HG02623 (cell line): ENCODE data around the gene ZBED2.
A peak's percentile ranks its signal among the peaks of the same experiment; 100 is the strongest.
"Not testable (repeated sequence)": the region's sequence is repeated elsewhere in the genome, so short reads cannot be mapped to it uniquely, and the experiment has no call there.

ENCODE experiments used
- ATAC-seq: cut with Tn5 transposase; IDR thresholded peaks from one replicate; pipeline ENCODE4 v1.9.1; 2021; ENCODE audit warnings: moderate library complexity; ENCODE audit not compliant: unreplicated experiment

ZBED2 gene, protein sequence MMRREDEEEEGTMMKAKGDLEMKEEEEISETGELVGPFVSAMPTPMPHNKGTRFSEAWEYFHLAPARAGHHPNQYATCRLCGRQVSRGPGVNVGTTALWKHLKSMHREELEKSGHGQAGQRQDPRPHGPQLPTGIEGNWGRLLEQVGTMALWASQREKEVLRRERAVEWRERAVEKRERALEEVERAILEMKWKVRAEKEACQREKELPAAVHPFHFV

DNA sequence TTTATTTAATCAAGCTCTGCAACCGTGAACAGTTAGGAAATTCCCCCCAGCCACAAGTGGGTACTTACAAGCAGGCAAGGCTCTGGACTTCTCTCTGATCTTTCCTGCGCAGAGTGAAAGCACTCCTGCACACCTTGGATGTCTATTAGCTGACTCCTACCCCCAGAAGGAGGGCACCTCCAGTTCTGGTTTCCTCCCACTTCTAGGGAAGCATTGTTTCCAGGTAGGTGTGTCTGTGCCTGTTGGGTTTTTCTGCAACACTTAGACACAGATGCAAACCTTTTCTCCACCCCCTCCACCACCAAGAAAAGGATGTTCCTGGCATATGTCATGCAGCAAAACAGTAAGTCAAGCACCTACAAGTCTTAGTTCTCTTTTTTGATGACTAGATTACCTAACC lies at the start of gene ZBED2:
Gene ZBED2 (minus strand): TSS at position 115 of the 400 bp plus-strand sequence. CDS start 1,145 bp downstream, outside the sequence.
- ATAC-seq: peak; percentile 42

DNA sequence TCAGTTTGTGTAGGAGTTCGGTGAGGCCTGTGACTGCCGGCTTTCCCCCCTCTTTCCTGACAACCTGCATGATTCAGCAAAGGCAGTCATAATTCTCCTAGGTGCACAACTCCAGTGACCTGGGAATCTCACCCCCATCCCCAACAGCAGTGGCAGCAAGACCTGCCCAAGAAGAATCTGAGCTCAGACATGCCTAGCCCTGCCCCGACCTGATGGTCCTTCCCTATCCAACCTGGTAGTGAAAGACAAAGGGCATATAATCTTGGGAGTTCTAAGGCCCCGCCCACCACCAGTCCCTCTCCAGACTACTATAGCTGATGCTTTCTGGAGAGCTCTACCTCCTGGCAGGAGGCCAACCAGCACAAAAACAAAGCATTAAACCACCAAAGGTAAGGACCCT lies 44.2 kb upstream of the ZBED2 start:
- ATAC-seq: no peak

DNA sequence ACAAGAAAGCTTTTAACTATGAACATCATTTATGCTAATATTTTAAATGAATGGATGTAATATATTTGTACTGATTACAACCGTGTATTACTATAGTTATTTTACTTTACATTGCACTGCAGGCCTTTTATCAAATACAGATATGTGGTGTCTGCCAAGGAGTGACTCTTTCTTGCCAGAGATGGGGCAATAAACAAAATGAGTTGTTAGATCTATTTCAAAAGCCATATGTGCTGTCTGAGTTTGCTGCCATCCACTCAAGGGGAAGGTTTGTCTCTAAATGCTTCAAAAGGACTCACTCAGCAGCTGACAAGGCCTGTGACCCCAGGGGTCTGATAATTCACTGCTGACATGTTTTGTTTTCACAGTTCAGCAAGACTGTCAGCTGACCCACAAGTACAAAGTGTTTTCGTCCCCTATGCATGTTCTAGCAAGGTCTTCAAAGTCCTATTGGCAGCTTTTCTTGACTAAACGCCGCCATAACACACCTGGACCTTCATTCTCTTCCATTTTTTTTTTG lies 41.3 kb upstream of the ZBED2 start:
- no peak for ATAC-seq

DNA sequence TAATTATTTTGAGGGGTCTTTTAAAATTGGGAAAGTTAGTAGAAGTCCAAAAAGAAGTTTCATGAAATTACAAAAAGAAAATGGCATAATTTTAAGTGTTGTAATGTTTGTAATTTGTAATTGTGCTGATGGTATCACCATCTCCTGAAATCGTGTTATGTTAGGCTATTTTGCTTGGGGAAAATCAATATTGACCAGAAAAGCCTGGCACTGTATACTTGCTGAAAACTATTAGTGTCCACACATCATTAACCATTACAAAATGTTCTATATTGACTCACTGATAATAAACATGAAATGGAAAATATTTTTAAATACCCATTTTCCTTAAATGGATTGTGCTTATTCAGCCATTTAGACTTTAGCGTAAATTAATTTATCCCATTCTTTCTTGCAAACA lies 40.3 kb upstream of the ZBED2 start:
- no peak for ATAC-seq

DNA sequence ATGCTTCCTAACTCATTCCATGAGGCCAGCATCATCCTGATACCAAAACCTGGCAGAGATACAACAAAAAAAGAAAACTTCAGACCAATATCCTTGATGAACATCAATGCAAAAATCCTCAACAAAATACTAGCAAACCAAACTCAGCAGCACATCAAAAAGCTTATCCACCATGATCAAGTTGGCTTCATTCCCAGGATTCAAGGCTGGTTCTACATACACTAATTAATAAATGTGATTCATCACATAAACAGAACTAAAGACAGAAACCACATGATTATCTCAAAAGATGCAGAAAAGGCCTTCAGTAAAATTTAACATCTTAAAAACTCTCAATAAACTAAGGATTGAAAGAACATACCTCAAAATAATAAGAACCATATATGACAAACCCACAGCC lies 35.5 kb upstream of the ZBED2 start:
- ATAC-seq: not testable (repeated sequence)

DNA sequence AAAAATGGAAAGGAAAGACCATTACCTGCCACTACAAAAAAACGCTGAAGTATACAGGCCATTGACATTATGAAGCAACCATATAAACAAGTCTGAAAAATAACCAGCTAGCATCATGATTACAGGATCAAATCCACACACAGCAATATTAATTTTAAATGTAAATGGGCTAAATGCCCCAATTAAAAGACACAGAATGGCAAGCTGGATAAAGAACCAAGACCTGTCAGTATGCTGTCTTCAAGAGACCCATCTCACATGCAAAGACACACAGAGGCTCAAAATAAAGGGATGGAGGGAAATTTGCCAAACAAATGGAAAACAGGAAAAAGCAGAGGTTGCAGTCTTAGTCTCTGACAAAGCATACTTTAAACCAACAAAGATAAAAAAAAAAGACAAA lies 33.9 kb upstream of the ZBED2 start:
- ATAC-seq: not testable (repeated sequence)

DNA sequence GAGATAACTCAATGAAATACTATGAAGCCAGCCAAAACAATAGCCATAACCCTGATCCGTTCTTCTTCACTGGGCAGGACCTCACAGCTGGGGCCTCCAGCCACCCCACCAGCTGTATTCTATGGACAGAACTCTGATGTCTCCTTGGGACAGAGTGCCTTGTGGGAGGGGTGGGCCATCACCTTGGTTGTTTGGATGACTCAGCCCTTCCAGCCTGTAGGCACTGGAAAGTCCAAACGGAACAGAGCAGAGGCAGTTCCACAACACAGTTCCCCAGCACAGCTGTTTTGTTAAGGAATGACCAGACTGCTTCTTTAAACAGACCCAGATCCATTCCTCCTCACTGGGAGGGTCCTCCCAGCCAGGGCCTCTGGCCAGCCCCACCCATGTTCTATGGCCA lies 31.9 kb upstream of the ZBED2 start:
- no peak for ATAC-seq

DNA sequence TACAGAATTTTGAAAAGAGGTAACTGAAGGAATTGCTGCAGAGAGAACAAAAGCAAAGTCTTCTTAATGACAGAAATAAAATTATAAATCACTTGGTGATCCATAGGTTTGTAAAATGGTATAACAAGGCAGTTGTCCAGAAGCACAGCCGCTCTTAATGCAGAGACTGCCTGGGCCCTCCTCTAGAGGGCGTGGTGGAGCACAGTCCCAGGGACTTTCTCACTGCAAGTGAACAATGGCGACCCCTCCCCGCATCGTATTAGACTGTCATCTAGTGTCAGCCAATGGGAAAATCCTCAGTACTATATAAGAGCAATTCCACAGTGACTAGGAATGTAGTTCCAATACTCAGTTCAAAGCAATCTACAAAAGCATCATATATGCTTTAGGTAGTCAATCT lies 26.4 kb upstream of the ZBED2 start:
- no peak for ATAC-seq

DNA sequence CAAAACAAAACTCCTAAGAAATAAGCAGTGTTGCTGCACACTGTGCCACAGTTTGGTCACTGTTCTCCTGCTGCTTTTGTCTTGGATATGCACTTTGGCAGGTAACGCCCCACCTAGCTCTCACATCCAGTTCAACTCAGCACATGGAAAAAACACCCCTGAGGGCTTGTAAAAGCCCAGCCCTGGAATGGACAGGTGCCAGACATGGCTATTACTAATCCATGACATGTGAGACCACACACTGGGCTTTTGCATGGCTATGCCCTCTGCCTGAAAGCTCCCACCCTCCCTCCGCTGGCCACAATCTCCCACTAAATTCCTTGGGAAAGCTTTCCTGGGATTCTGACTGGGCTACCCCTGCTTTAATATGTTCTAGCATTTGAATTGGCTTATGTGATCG lies 24.7 kb upstream of the ZBED2 start:
- no peak for ATAC-seq

DNA sequence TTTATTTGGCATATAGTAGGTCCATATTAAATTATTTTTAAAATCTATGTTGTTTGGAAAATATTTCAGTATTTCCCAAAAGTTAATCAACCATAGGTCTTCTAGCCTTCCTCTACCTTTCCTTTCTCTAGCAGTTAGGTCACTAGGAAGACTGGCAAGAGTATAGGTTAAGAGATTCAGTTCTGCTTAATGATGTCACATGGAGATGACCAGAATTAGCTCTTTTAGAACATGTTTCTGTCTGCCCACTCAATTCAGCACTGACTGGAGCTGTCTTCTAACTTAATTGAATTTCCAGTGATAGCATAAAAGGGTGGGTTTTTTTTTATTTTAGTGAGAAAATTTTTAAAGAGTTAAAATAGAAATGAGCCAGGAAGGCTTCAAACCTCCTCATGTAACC lies 23.8 kb upstream of the ZBED2 start:
- ATAC-seq: no peak

DNA sequence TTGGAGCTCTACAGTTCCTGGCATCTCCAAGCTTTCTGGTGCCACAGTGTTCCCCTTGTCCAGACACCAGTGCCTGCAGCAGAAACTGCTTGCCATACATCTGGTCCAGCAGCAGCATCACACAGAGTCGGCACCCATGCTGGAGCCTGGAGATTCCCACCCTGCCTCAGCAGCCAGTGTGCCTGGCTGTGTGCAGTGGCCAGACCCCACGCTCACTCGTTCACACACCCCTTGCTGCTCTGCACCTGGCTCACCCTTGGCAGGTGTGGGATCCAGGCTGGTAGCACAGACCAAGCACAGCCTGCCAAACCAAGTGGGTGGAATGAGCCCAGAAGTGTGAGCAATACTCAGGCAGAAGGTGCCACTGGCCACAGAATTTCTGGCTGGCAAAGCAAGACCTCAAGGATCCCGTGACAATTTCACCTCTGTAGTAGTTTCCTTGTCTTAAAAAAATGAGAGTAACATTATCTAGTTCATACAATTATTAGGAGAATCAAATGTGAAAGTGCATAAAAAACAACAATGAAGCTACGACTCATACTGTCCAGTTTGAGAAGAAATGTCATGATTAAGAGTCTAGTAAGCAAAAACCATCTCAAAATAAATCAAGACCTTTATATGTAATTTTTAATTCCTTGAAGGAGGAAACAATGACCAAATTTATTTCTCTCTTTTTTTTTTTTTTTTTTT lies 22.9 kb upstream of the ZBED2 start:
- ATAC-seq: no peak

DNA sequence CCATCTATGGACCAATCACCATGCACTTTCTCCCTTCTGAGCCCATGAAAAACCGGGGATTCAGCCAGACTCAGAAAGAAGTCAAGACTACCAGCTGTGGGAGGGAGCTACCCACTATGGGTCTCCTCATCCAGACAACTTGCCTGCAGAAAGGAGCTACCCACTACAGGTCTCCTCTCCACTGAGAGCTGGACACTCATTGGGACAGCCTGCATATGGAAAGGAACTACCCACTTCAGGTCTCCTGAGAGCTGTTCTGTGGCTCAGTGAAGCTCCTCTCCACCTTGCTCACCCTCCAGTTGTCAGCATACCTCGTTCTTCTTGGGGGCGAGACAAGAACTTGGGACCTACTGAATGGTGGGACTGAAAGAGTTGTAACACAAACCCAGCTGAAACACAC lies 22.3 kb upstream of the ZBED2 start:
- ATAC-seq: no peak

DNA sequence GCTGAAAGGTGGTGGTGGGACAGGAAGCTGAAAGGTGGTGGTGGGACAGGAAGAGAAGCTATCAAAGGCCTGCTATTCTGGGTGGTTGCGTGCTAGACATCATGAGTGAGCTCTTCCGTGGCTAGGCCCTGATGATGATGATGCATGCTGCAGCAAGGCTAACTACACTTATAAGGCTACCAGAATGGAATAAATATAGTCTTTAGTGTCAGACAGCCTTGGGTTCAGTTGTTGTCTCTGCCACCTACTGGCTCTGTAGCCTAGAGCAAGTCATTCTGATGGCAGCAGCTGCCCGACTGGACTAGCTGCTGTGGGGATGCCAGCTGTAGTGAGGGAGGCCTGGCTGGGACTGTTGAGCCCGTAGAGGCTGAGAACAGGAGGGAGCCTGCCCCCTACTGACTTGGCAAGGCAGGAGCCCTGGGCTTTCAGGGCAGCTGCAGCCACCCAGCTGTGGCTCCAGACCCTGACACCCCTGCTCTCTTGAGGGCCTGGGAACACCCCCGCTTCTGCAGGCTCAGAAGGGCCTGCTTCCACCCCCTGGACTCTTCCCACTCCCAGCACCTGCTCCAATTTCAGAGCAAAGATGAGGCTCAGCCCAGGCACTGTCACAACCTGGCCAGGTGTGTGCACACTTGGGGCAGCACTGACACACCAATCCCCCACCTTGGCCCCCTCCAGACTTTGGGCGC lies 21.4 kb upstream of the ZBED2 start:
- peak; percentile 89 for ATAC-seq

DNA sequence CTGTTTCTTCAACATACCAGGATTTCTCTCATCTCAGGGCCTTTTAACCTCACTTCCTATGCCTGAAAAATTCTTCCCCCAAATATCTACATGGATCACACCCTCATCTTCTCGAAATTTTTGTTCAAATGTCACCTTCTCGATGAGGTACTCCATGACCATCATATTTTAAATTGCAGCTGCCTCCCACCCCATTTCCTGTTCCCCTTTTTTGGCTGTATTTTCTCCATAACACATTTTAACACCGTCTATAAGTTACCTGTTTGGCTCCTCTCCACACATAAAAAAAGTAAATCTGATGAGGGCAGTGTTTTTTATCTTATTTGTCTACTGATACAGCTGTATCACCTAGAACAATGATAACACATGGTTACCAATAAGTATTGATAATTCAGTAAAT lies 20.7 kb upstream of the ZBED2 start:
- no peak for ATAC-seq

DNA sequence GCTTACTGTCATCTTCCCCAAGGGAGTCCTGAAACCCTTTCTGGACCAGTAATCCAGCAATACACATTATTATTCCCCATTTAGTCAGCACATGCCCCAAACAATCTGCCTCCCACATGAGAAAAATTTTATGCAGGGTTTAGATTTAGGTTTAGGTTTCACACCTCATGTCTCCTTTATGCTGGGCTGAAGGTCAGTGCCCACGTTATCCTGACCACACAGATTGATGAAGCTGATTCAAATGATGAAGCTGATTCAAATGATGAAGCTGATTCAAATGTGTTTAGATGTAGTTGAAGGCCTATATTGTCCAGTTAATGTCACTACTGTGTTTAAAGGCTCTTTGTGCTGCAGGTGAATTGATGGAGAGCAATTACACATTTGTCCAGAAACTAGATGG lies 18.1 kb upstream of the ZBED2 start:
- no peak for ATAC-seq

DNA sequence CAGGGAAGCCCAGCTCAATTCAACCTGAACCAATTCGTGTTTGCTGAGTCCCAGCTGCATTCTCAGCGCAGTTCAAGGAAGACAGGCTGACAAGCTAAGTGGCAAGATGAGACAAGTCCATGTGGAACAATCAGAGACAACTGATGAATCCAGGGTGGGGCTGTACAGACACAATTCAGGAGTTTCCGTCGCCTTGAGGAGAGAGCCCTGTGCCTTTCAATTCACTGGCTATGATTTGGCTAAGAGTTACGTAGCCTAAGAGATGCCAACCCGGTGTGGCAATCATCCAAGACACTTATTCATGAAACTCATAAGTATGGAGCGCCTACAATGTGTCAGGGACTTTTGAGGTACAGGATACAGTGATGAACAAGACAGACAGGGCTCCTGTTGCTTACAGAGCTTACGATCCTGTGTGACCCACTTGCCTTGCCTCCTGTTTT lies 15.5 kb upstream of the ZBED2 start:
- peak; percentile 2 for ATAC-seq

DNA sequence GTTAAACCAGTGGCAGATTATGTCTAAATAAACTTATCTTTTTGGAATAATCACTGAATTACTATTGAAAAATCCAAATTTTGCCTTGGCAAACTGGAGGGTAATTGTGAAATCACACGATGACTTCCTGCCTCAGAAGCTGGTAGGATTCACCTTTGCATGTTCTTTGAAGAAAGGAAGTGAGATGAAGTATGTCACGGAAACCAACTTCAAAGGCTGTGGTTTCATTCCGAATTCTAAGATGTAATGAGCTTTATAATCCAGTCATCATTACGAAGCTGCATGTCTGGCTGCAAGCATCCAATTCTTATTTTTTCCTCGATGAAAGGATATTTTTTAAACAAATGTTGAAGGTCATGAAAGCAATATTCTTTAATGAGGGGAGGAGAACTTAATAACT lies 15.0 kb upstream of the ZBED2 start:
- ATAC-seq: peak; percentile 89

DNA sequence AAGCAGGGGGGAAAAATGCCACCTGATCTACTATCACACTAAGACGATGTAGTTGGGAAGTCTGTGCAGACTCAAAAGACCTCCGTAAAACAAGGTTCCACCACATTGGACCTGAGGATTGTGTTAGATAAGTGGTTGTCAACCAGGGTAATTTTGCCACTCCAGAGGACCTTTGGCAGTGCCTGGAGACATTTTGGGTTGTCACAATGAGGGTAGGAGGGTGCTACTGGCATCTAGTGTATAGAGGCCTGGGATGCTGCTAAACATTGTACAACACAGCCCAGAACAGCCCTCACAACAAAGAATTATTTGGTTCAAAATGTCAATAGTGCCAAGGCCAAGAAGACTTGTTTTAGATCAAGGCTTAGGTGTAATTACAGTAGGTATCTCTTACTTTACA lies 14.6 kb upstream of the ZBED2 start:
- no peak for ATAC-seq

DNA sequence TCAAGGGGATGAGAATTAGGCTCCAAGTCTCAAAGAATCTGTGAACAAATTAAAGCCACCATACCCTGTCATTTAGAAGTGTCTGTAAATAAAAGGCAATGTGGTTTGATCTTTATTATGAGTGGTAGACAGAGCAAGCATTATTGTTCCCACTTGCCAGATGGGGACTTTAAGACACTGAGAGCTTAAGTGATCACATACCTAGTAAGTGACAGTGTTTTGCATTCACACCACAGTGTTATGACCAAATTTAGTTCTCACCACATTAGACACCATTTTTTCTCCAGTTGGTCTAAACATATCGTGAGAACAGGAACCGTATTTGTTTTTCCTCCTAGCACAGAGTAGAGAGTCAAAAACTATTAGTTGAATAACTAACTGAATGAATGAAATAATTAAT lies 13.2 kb upstream of the ZBED2 start:
- no peak for ATAC-seq

DNA sequence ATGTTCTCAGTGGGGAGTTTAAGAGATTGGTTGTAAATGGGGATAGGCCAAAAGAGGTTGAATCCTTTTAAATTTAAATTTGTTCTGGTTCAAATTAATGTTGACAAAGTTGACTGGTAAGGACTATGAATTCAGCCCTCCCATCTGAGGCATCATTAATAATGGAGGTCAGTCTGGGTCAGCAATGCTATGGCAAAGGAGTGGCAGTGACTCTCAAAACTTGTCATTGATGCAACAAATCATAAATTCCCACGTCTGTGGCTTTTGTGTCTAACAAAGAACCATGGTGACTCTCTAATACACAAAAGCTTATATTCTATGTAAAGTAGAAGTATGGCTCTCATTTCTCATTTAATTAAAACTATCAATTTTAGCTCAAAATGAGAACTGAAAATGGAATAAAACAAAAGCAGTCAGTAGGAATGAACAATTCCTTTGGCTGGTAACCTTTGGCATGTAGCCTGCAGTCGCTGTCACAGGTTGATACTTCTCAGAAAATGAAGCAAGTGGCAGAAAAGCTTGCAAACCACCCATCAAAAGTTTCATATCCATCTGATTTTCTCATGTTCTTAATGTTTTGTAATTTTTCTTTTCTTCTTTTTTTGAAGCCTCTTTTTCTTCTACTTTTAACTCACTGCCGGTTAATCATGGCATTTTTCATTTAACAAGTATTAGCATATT lies 12.2 kb upstream of the ZBED2 start:
- no peak for ATAC-seq

DNA sequence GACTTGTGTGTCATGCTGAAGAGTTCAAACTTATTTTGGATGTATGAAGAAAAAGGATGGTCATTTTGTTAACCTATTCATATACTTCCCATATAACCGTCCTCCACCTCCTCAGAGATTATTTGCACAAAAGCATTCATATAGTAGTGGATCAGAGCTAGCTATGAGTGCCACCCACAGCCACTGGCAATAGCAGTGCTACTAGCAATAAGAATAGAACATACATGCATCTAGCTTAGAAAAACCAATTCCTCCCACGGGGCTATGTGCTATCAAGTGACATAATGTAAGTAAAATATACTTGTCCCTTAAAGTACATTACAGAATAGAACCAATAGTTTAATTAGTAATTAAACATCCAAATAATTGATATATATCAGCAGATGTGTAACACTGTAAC lies 10.3 kb upstream of the ZBED2 start:
- no peak for ATAC-seq
